CD4-positive, CD25-positive, alpha-beta regulatory T cell (primary cell): ENCODE measurements around the gene TMEM179. TPM values are rescaled to one million over a fixed set of nuclear protein-coding genes. Genes with fewer than 3 reads are reported as not detected.
A peak's percentile ranks its signal among the peaks of the same experiment; 100 is the strongest.

Experiments used
- ATAC-seq, 2 donors: fragments of 150-1000 bp; cut with Tn5 transposase; one replicate each; pipeline ENCODE4 v1.10.0; 2021; ENCODE audit warnings: low read depth in 2 of 2, moderate number of reproducible peaks in 2 of 2, moderate library complexity in 1 of 2
- DNase-seq, 3 donors: peaks; one replicate each; pipeline versions ENCODE4 v3.0.0 to v3.0.0-alpha.2; 2012 to 2022; ENCODE audit warnings: mixed read lengths in 1 of 3
- H3K27ac ChIP-seq: one replicate; pipeline ENCODE4 v1.7.0; 2013; ENCODE audit warnings: mild to moderate bottlenecking, low read length; ENCODE audit not compliant: insufficient read depth, poor library complexity, severe bottlenecking
- H3K27me3 ChIP-seq: one replicate; pipeline ENCODE4 v1.7.0; 2013; ENCODE audit warnings: low read length; ENCODE audit not compliant: control insufficient read depth, insufficient read depth
- H3K36me3 ChIP-seq: one replicate; pipeline ENCODE4 v1.7.0; 2013; ENCODE audit warnings: mild to moderate bottlenecking, low read length, moderate library complexity; ENCODE audit not compliant: control insufficient read depth, insufficient read depth
- H3K4me1 ChIP-seq: 2 replicates; pipeline ENCODE4 v1.7.0; 2013; ENCODE audit warnings: mild to moderate bottlenecking, low read length; ENCODE audit not compliant: insufficient read depth, control insufficient read depth, poor library complexity, severe bottlenecking
- H3K4me3 ChIP-seq: one replicate; pipeline ENCODE4 v1.7.0; 2013; ENCODE audit warnings: low read depth, mild to moderate bottlenecking, low read length, moderate library complexity
- H3K9me3 ChIP-seq, 2 experiments: 1 replicate in 1 of 2; 2 replicates in 1 of 2; pipeline ENCODE4 v1.7.0; 2013; ENCODE audit warnings: low read length in 2 of 2, mild to moderate bottlenecking in 1 of 2, moderate library complexity in 1 of 2; ENCODE audit not compliant: control insufficient read depth in 2 of 2
- H3K27ac Mint-ChIP-seq, 3 donors: one replicate each; pipeline ENCODE4 v1.8.0; 2020 to 2022; ENCODE audit warnings: mild to moderate bottlenecking in 3 of 3, mixed read lengths in 3 of 3, moderate library complexity in 2 of 3
- H3K27me3 Mint-ChIP-seq: one replicate; pipeline ENCODE4 v1.8.0; 2022; ENCODE audit warnings: mild to moderate bottlenecking, mixed read lengths
- H3K36me3 Mint-ChIP-seq: one replicate; pipeline ENCODE4 v1.8.0; 2020; ENCODE audit warnings: mixed read lengths
- H3K4me1 Mint-ChIP-seq, 4 donors: one replicate each; pipeline ENCODE4 v1.8.0; 2020 to 2022; ENCODE audit warnings: mixed read lengths in 4 of 4, mild to moderate bottlenecking in 1 of 4
- H3K4me3 Mint-ChIP-seq, 4 donors: one replicate each; pipeline ENCODE4 v1.8.0; 2020 to 2022; ENCODE audit warnings: mild to moderate bottlenecking in 4 of 4, mixed read lengths in 4 of 4, moderate library complexity in 3 of 4
- H3K9me3 Mint-ChIP-seq, 7 donors: one replicate each; pipeline ENCODE4 v1.8.0; 2020 to 2022; ENCODE audit warnings: mixed read lengths in 7 of 7, mild to moderate bottlenecking in 3 of 7, moderate library complexity in 2 of 7
- polyA plus RNA-seq, 4 donors: library from polyadenylated mRNA; unstranded; fragments of 300-500 nt; fragmentation: Illumina TruSeq; gene quantifications; one replicate each; pipeline ENCODE4 v1.2.3, GENCODE V29; 2021
- total RNA-seq: library from RNA; stranded (reverse); gene quantifications from one replicate; pipeline ENCODE4 v1.2.3, GENCODE V29; 2022

Gene TMEM179
- total and polyA plus RNA-seq, 5 donors from 2014 or later, result not detected

- Mint-ChIP-seq H3K27me3 (peaks cover 13% of the 10 kb centered on the region), H3K4me3 (peak overlapping the region in 1 of 4 donors; percentile 47), H3K27ac (no peak overlapping the region), H3K36me3 (no peaks in the 10 kb centered on the region), H3K4me1 (no peaks in the 10 kb centered on the region), H3K9me3 (peaks cover 0 to 1% (median 0%) of the 10 kb centered on the region in 7 donors)
- no peaks in the 10 kb centered on the region for H3K27me3 ChIP-seq
- no peaks in the 10 kb centered on the region for H3K9me3 ChIP-seq
- H3K27ac ChIP-seq, result no peak overlapping the region
- no peaks in the 10 kb centered on the region for H3K4me1 ChIP-seq
- H3K4me3 ChIP-seq, result no peak overlapping the region
- DNase-seq (no peak), ATAC-seq (no peak)
- no peaks in the 10 kb centered on the region for H3K36me3 ChIP-seq
Observed at GRCh38 chr14:104614126-104614812, 9.7 kb upstream of the TMEM179 start.

- ATAC-seq (no peak), DNase-seq (no peak)
- no peak overlapping the region for H3K4me3 Mint-ChIP-seq
- H3K36me3 Mint-ChIP-seq, result no peaks in the 10 kb centered on the region
- Histone ChIP-seq H3K9me3 (no peaks in the 10 kb centered on the region), H3K4me1 (no peaks in the 10 kb centered on the region), H3K27ac (no peak overlapping the region), H3K27me3 (no peaks in the 10 kb centered on the region), H3K36me3 (no peaks in the 10 kb centered on the region), H3K4me3 (no peak overlapping the region)
- H3K27me3 Mint-ChIP-seq, result peaks cover 20% of the 10 kb centered on the region
- H3K9me3 Mint-ChIP-seq, result peaks cover 0 to 1% (median 0%) of the 10 kb centered on the region in 7 donors
- H3K27ac Mint-ChIP-seq, result no peak overlapping the region
- no peaks in the 10 kb centered on the region for H3K4me1 Mint-ChIP-seq
Observed at GRCh38 chr14:104611881-104612280, 7.3 kb upstream of the TMEM179 start.

- peaks cover 0 to 1% (median 0%) of the 10 kb centered on the region in 7 donors for H3K9me3 Mint-ChIP-seq
- DNase-seq (no peak), ATAC-seq (no peak)
Observed at GRCh38 chr14:104610749-104611310, 6.3 kb upstream of the TMEM179 start.

GRCh38 chr14:104609666-104610065 lies 5.1 kb upstream of the TMEM179 start:
- Histone ChIP-seq H3K27me3 (no peaks in the 10 kb centered on the region), H3K27ac (no peak overlapping the region), H3K4me1 (no peaks in the 10 kb centered on the region), H3K9me3 (no peaks in the 10 kb centered on the region), H3K36me3 (no peaks in the 10 kb centered on the region), H3K4me3 (no peak overlapping the region)
- Mint-ChIP-seq H3K27me3 (peaks cover 30% of the 10 kb centered on the region), H3K9me3 (peaks cover 0 to 4% (median 0%) of the 10 kb centered on the region in 7 donors), H3K36me3 (no peaks in the 10 kb centered on the region), H3K4me3 (no peak overlapping the region), H3K4me1 (no peaks in the 10 kb centered on the region), H3K27ac (no peak overlapping the region)
- ATAC-seq, result no peak
- no peak for DNase-seq

More at GRCh38 chr14:104610749-104611310, 6.3 kb upstream of the TMEM179 start:
- Histone ChIP-seq H3K27me3 (no peaks in the 10 kb centered on the region), H3K27ac (no peak overlapping the region), H3K36me3 (no peaks in the 10 kb centered on the region), H3K9me3 (no peaks in the 10 kb centered on the region), H3K4me1 (no peaks in the 10 kb centered on the region), H3K4me3 (no peak overlapping the region)
- Mint-ChIP-seq H3K4me3 (no peak overlapping the region), H3K36me3 (no peaks in the 10 kb centered on the region), H3K27ac (peak overlapping the region in 1 of 3 donors; percentile 69), H3K27me3 (peaks cover 25% of the 10 kb centered on the region), H3K4me1 (no peaks in the 10 kb centered on the region)

- no peak overlapping the region for H3K4me3 ChIP-seq
- H3K4me3 Mint-ChIP-seq, result peak overlapping the region in 1 of 4 donors; percentile 35
- peaks cover 39% of the 10 kb centered on the region for H3K27me3 Mint-ChIP-seq
- no peaks in the 10 kb centered on the region for H3K9me3 ChIP-seq
- H3K4me1 Mint-ChIP-seq, result peaks cover 0 to 4% (median 2%) of the 10 kb centered on the region in 4 donors
- no peak overlapping the region for H3K27ac ChIP-seq
- no peaks in the 10 kb centered on the region for H3K36me3 ChIP-seq
- H3K27me3 ChIP-seq, result no peaks in the 10 kb centered on the region
- DNase-seq, result no peak
- no peaks in the 10 kb centered on the region for H3K36me3 Mint-ChIP-seq
- H3K9me3 Mint-ChIP-seq, result peaks cover 0 to 4% (median 0%) of the 10 kb centered on the region in 7 donors
- no peak for ATAC-seq
- peaks cover 4% of the 10 kb centered on the region for H3K4me1 ChIP-seq
- no peak overlapping the region for H3K27ac Mint-ChIP-seq
Observed at GRCh38 chr14:104603711-104604401, 716 bp downstream of the TMEM179 start.

- H3K4me3 ChIP-seq, result no peak overlapping the region
- Mint-ChIP-seq H3K27me3 (peaks cover 39% of the 10 kb centered on the region), H3K4me1 (peaks cover 0 to 4% (median 2%) of the 10 kb centered on the region in 4 donors), H3K4me3 (no peak overlapping the region), H3K27ac (no peak overlapping the region), H3K36me3 (no peaks in the 10 kb centered on the region), H3K9me3 (peaks cover 0 to 4% (median 0%) of the 10 kb centered on the region in 7 donors)
- no peak overlapping the region for H3K27ac ChIP-seq
- H3K36me3 ChIP-seq, result no peaks in the 10 kb centered on the region
- no peaks in the 10 kb centered on the region for H3K27me3 ChIP-seq
- ATAC-seq (no peak), DNase-seq (no peak)
- H3K4me1 ChIP-seq, result peaks cover 4% of the 10 kb centered on the region
- no peaks in the 10 kb centered on the region for H3K9me3 ChIP-seq
Observed at GRCh38 chr14:104602933-104603325, 1.6 kb downstream of the TMEM179 start.

- Mint-ChIP-seq H3K36me3 (no peaks in the 10 kb centered on the region), H3K9me3 (peaks cover 0 to 4% (median 0%) of the 10 kb centered on the region in 7 donors), H3K27me3 (peaks cover 35% of the 10 kb centered on the region), H3K4me3 (no peak overlapping the region), H3K4me1 (peaks cover 0 to 4% (median 2%) of the 10 kb centered on the region in 4 donors), H3K27ac (no peak overlapping the region)
- ATAC-seq, result no peak
- H3K27ac ChIP-seq, result no peak overlapping the region
- H3K4me3 ChIP-seq, result no peak overlapping the region
- H3K27me3 ChIP-seq, result no peaks in the 10 kb centered on the region
- DNase-seq, result no peak
- H3K36me3 ChIP-seq, result no peaks in the 10 kb centered on the region
- peaks cover 4% of the 10 kb centered on the region for H3K4me1 ChIP-seq
- H3K9me3 ChIP-seq, result no peaks in the 10 kb centered on the region
Observed at GRCh38 chr14:104602315-104602932, 2.1 kb downstream of the TMEM179 start.
